K562 (cell line): Measurements from ENCODE around the gene ZNF829. TPM values are rescaled to one million over a fixed set of nuclear protein-coding genes. Genes with fewer than 3 reads are reported as not detected.

ENCODE experiments used
- ATAC-seq: fragments of 200-7000 bp; cut with Tn5 transposase; 3 replicates; pipeline ENCODE4 v1.9.1; 2020; ENCODE audit warnings: moderate library complexity
- BruUV-seq: library from RNA; stranded (reverse); fragments of 400-500 nt; replicated peaks from 2 replicates; lab custom pipeline; 2021; lab: Mats Ljungman, UMichigan
- CTCF ChIA-PET: fragments of 300-600 bp; formaldehyde crosslinking; extraction: SDS; loops from one replicate; lab custom pipeline; 2021; ENCODE audit warnings: low intra/inter-chr PET ratio; lab: Yijun Ruan, JAX
- POLR2A ChIA-PET: fragments of 300-600, 350-650 bp; sonication (Branson Sonifier 250); formaldehyde crosslinking; extraction: SDS; loops from one replicate; lab custom pipeline; 2021; ENCODE audit warnings: antibody characterized with exemption, inconsistent platforms; lab: Yijun Ruan, JAX
- DNase-seq, 4 experiments: peaks; one replicate each; pipeline versions ENCODE4 v3.0.0 to v3.0.0-alpha.2; 2011 to 2018; ENCODE audit warnings: low spot score in 3 of 4, mixed read lengths in 3 of 4; ENCODE audit errors: extremely low read depth in 1 of 4
- FAIRE-seq: peaks from 2 replicates; lab custom pipeline; 2011; peaks lifted over from hg19 to GRCh38; lab: Jason Lieb, UNC
- H2AFZ ChIP-seq: 2 replicates; pipeline ENCODE4 v1.6.0; 2011; ENCODE audit warnings: low read depth, low read length, control low read depth, inconsistent platforms
- H3K27ac ChIP-seq: fragments of 200-600 bp; 3 replicates; pipeline ENCODE4 v1.8.0; 2011; ENCODE audit warnings: low read depth, mild to moderate bottlenecking, control low read depth, inconsistent platforms, low read length, moderate library complexity, mixed read lengths; ENCODE audit errors: extremely low read depth
- H3K27me3 ChIP-seq, 2 experiments: fragments of 300-600 bp in 1 of 2; 2 replicates in 1 of 2; 3 replicates in 1 of 2; pipeline versions ENCODE4 v1.6.0 to v1.8.0; 2011; ENCODE audit warnings: inconsistent platforms in 2 of 2, low read length in 2 of 2, mild to moderate bottlenecking in 1 of 2, mixed read lengths in 1 of 2, moderate library complexity in 1 of 2; ENCODE audit not compliant: control insufficient read depth in 2 of 2, insufficient read depth in 2 of 2
- H3K36me3 ChIP-seq: fragments of 300-600 bp; 3 replicates; pipeline ENCODE4 v1.8.0; 2011; ENCODE audit warnings: mild to moderate bottlenecking, low read length, inconsistent platforms; ENCODE audit not compliant: control insufficient read depth, insufficient read depth
- H3K4me1 ChIP-seq, 2 experiments: fragments of 200-600 bp in 1 of 2; replicated peaks in 1 of 2; 2 replicates in 1 of 2; 3 replicates in 1 of 2; pipeline versions ENCODE4 v1.5.1 to v1.8.0; 2011; ENCODE audit warnings: inconsistent platforms in 2 of 2, low read length in 2 of 2, mild to moderate bottlenecking in 1 of 2, mixed read lengths in 1 of 2, moderate library complexity in 1 of 2; ENCODE audit not compliant: control insufficient read depth in 2 of 2, insufficient read depth in 2 of 2
- H3K4me2 ChIP-seq: 2 replicates; pipeline ENCODE4 v1.6.1; 2011; ENCODE audit warnings: low read length, control low read depth, inconsistent platforms, mixed read lengths; ENCODE audit not compliant: insufficient read depth
- H3K4me3 ChIP-seq: fragments of 200-600 bp; sonication (generic), shearing (Covaris generic); 2 replicates; pipeline ENCODE4 v1.5.1; 2016; ENCODE audit warnings: control low read depth, inconsistent platforms
- H3K79me2 ChIP-seq: fragments of 200-600 bp; 3 replicates; pipeline ENCODE4 v1.8.0; 2011; ENCODE audit warnings: low read length, inconsistent platforms; ENCODE audit not compliant: control insufficient read depth, insufficient read depth
- H3K9ac ChIP-seq, 2 experiments: 2 replicates each; pipeline versions ENCODE4 v1.6.0 to v1.6.1; 2011; ENCODE audit warnings: low read depth in 2 of 2, low read length in 2 of 2, control low read depth in 1 of 2, inconsistent platforms in 1 of 2, mild to moderate bottlenecking in 1 of 2, mixed read lengths in 1 of 2; ENCODE audit not compliant: insufficient read depth in 1 of 2
- H3K9me1 ChIP-seq: one replicate; pipeline ENCODE4 v1.6.0; 2011; ENCODE audit warnings: inconsistent platforms, mild to moderate bottlenecking, low read length, moderate library complexity; ENCODE audit not compliant: control insufficient read depth, insufficient read depth
- H3K9me3 ChIP-seq: replicated peaks from 2 replicates; pipeline ENCODE4 v1.5.1; 2011; ENCODE audit warnings: low read depth, low read length, inconsistent platforms; ENCODE audit not compliant: control insufficient read depth, insufficient read depth
- H4K20me1 ChIP-seq: replicated peaks from 2 replicates; pipeline ENCODE4 v1.6.1; 2011; ENCODE audit warnings: low read length, inconsistent platforms, mixed read lengths; ENCODE audit not compliant: control insufficient read depth, insufficient read depth
- ARHGAP35 ChIP-seq: fragments of 450-650 bp; IDR thresholded peaks from 2 replicates; pipeline ENCODE4 v1.6.1; 2018; ENCODE audit not compliant: partially characterized antibody
- ARNT ChIP-seq, 2 experiments: fragments of 450-650 bp; IDR thresholded peaks; 2 replicates each; pipeline ENCODE4 v1.6.1; 2016; ENCODE audit warnings: mild to moderate bottlenecking in 1 of 2
- BRF2 ChIP-seq: IDR thresholded peaks from 3 replicates; pipeline ENCODE4 v1.6.1; 2011; ENCODE audit warnings: borderline replicate concordance, mild to moderate bottlenecking; ENCODE audit not compliant: insufficient read length, insufficient read depth
- CAMTA2 ChIP-seq: fragments of 250-450 bp; sonication (Bioruptor Pico); conservative IDR thresholded peaks from 2 replicates; pipeline ENCODE4 v1.5.1; 2022
- ERF ChIP-seq: fragments of 450-650 bp; formaldehyde crosslinking; IDR thresholded peaks from 2 replicates; pipeline ENCODE4 v1.4.0; 2020; ENCODE audit warnings: mild to moderate bottlenecking, mixed read lengths
- IRF2 ChIP-seq: sonication (generic); formaldehyde crosslinking; IDR thresholded peaks from 2 replicates; pipeline ENCODE4 v1.8.1; 2022; ENCODE audit warnings: mild to moderate bottlenecking, missing genetic modification reagents
- KLF1 ChIP-seq: fragments of 450-650 bp; IDR thresholded peaks from 2 replicates; pipeline ENCODE4 v1.6.1; 2016; ENCODE audit warnings: missing genetic modification characterization, missing compliant biosample characterization
- KLF16 ChIP-seq: IDR thresholded peaks from 2 replicates; pipeline ENCODE4 v1.6.1; 2016; ENCODE audit warnings: antibody characterized with exemption
- MXI1 ChIP-seq: IDR thresholded peaks from 2 replicates; pipeline ENCODE4 v1.6.1; 2011; ENCODE audit warnings: low read depth, mild to moderate bottlenecking, improper control_type of control experiment, low read length
- PHF21A ChIP-seq: fragments of 450-650 bp; IDR thresholded peaks from 2 replicates; pipeline ENCODE4 v1.6.1; 2017; ENCODE audit warnings: low read depth, borderline replicate concordance
- PTBP1 ChIP-seq: fragments of 200-400 bp; formaldehyde crosslinking; IDR thresholded peaks from 2 replicates; pipeline ENCODE4 v1.6.1; 2017; ENCODE audit warnings: low read depth, low read length
- TAF9B ChIP-seq: fragments of 450-650 bp; IDR thresholded peaks from 2 replicates; pipeline ENCODE4 v1.6.1; 2018; ENCODE audit warnings: mild to moderate bottlenecking; ENCODE audit not compliant: partially characterized antibody
- TEAD2 ChIP-seq: fragments of 450-650 bp; IDR thresholded peaks from 2 replicates; pipeline ENCODE4 v1.6.1; 2016; ENCODE audit warnings: missing genetic modification characterization, control low read depth, missing compliant biosample characterization
- TOE1 ChIP-seq, 2 experiments: fragments of 450-650 bp in 1 of 2; sonication (generic) in 1 of 2; formaldehyde crosslinking in 1 of 2; IDR thresholded peaks; 2 replicates each; pipeline versions ENCODE4 v1.7.1 to v1.8.0; 2016 to 2022; ENCODE audit warnings: borderline replicate concordance in 2 of 2, mild to moderate bottlenecking in 2 of 2, antibody characterized with exemption in 1 of 2, inconsistent platforms in 1 of 2, low read depth in 1 of 2, missing genetic modification reagents in 1 of 2, moderate library complexity in 1 of 2
- XRCC3 ChIP-seq: fragments of 450-650 bp; IDR thresholded peaks from 2 replicates; pipeline ENCODE4 v1.6.1; 2017; ENCODE audit warnings: mild to moderate bottlenecking, moderate library complexity
- ZNF436 ChIP-seq: fragments of 250-450, 450-650 bp; sonication (Bioruptor Pico); formaldehyde crosslinking; IDR thresholded peaks from 2 replicates; pipeline ENCODE4 v1.7.0; 2020; ENCODE audit warnings: mild to moderate bottlenecking
- ZNF512 ChIP-seq: IDR thresholded peaks from 2 replicates; pipeline ENCODE4 v1.6.1; 2016; ENCODE audit warnings: missing genetic modification characterization, missing compliant biosample characterization
- ZNF655 ChIP-seq: fragments of 250-450 bp; sonication (Bioruptor Pico); IDR thresholded peaks from 2 replicates; pipeline ENCODE4 v1.5.0; 2021
- WGBS: fragments of 100-300 bp; shearing (Covaris generic); methylation state at CpG from one replicate; pipeline ENCODE4 v1.1.6; 2016; ENCODE audit warnings: low coverage, mixed read lengths; ENCODE audit not compliant: insufficient coverage; ENCODE audit errors: missing lambda C conversion rate; 5-methylcytosine and 5-hydroxymethylcytosine counted together
- in situ Hi-C: fragments of 300-500 bp; cut with MboI; formaldehyde crosslinking; loops from 4 replicates; pipeline ENCODE4 v1.15.0; 2018; ENCODE audit warnings: inconsistent platforms, mixed read lengths
- intact Hi-C: fragments of 100-400 bp; cut with micrococcal nuclease; formaldehyde crosslinking; loops from 2 replicates; pipeline ENCODE4 v1.14.2; 2022
- polyA plus RNA-seq, 8 experiments: library from polyadenylated mRNA; depleted of rRNA in 4 of 8; stranded (reverse) in 5 of 8; unstranded in 3 of 8; fragments of >200 nt; fragmentation: Nextera tagmentation in 2 of 8; fragmentation: Illumina TruSeq in 1 of 8; extraction: Ambion mirVana in 2 of 8; extraction: Trizol in 1 of 8; gene quantifications; 2 replicates each; pipeline versions ENCODE4 v1.2.1 to v1.2.3, GENCODE V29; 2011 to 2014; ENCODE audit warnings: inconsistent platforms in 1 of 8, missing spikeins in 1 of 8
- total RNA-seq, 7 experiments: library from RNA; depleted of rRNA in 6 of 7; stranded (reverse); fragments of >200 nt in 6 of 7; fragmentation: Illumina TruSeq in 2 of 7; extraction: Trizol in 2 of 7; gene quantifications; 2 replicates each; pipeline versions ENCODE4 v1.2.1 to v1.2.3, GENCODE V29; 2011 to 2021; ENCODE audit warnings: low replicate concordance in 1 of 7

The ZNF829 gene
- total and polyA plus RNA-seq, 9 of the 15 experiments (the other 6 are each of a cell fraction or from before 2014, with no cell fraction given): 0.02 to 0.14 (median 0.06) TPM; not detected in 1

- no peak for TF ChIP-seq BRF2
Observed at GRCh38 chr19:36963280-36963679, 47.2 kb upstream of the ZNF829 start (continued).

GRCh38 chr19:36962346-36962745 is 46.3 kb upstream of the ZNF829 start:
- Histone ChIP-seq H3K27me3 (no peaks in the 10 kb centered on the region), H4K20me1 (no peaks in the 10 kb centered on the region), H3K9ac (no peak overlapping the region), H2AFZ (no peak overlapping the region), H3K79me2 (no peaks in the 10 kb centered on the region), H3K9me1 (no peaks in the 10 kb centered on the region), H3K4me2 (no peak overlapping the region), H3K4me3 (no peak overlapping the region), H3K9me3 (no peaks in the 10 kb centered on the region), H3K27ac (no peak overlapping the region), H3K36me3 (no peaks in the 10 kb centered on the region), H3K4me1 (no peaks in the 10 kb centered on the region)
- in situ Hi-C loops (no loop called here), intact Hi-C loops (no loop called here)
- ATAC-seq: no peak
- CTCF ChIA-PET: interaction anchor here (0.7 kb wide), 1 partner anchor 672 kb away, joined by 3 read pairs; no protein-coding TSS in a partner anchor
- no peak for DNase-seq
- POLR2A ChIA-PET: no interaction called here
- whole genome bisulfite sequencing: 3% methylated on average over 5 of the region's 6 CpGs
- no peak for FAIRE-seq
- TF ChIP-seq ZNF436 (CRISPR knock-in tag): no peak
- TF ChIP-seq MXI1: no peak
- TF ChIP-seq PHF21A: no peak
- no peak for TF ChIP-seq ERF (CRISPR knock-in tag)
- no peak for TF ChIP-seq ZNF512
- TF ChIP-seq KLF16: no peak
- TF ChIP-seq IRF2 (CRISPR knock-in tag): no peak
- no peak for TF ChIP-seq TEAD2 (tag)
- no peak for TF ChIP-seq ARNT (IDR thresholded peaks at IDR 0.05)
- no peak for TF ChIP-seq XRCC3
- no peak for TF ChIP-seq PTBP1
- TF ChIP-seq TAF9B: no peak
- TF ChIP-seq CAMTA2 (CRISPR knock-in tag): no peak
- no peak for TF ChIP-seq TOE1 (IDR thresholded peaks at IDR 0.05; ENCODE audit: borderline replicate concordance)
- TF ChIP-seq TOE1 (CRISPR knock-in tag; IDR thresholded peaks at IDR 0.05; ENCODE audit: borderline replicate concordance, low read depth): no peak
- TF ChIP-seq ZNF655 (CRISPR knock-in tag): no peak
- TF ChIP-seq ARHGAP35: no peak
- no peak for TF ChIP-seq KLF1 (tag)
- BruUV-seq: no TSS peak
